ENCODE results near the gene NINJ2.
"Not testable (repeated sequence)": the region's sequence is repeated elsewhere in the genome, so short reads cannot be mapped to it uniquely, and the experiment has no call there.

DNA sequence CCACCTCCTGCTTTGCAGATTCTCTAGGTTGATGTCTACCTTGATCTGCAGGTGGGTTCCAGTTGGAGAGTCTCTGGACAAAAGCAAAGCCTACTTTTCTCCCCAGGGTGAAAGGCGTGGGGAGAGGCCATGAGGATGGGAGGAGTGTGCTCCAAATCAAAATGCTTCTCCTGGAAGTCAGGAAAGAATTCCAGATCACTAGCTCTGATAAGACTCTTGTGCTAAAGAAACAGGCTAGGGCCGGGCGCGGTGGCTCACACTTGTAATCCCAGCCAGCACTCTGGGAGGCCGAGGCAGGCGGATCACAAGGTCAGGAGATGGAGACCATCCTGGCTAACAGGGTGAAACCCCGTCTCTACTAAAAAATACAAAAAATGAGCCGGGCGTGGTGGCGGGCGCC lies 21.9 kb downstream of the NINJ2 start:
- TF ChIP-seq, protein P1, sequence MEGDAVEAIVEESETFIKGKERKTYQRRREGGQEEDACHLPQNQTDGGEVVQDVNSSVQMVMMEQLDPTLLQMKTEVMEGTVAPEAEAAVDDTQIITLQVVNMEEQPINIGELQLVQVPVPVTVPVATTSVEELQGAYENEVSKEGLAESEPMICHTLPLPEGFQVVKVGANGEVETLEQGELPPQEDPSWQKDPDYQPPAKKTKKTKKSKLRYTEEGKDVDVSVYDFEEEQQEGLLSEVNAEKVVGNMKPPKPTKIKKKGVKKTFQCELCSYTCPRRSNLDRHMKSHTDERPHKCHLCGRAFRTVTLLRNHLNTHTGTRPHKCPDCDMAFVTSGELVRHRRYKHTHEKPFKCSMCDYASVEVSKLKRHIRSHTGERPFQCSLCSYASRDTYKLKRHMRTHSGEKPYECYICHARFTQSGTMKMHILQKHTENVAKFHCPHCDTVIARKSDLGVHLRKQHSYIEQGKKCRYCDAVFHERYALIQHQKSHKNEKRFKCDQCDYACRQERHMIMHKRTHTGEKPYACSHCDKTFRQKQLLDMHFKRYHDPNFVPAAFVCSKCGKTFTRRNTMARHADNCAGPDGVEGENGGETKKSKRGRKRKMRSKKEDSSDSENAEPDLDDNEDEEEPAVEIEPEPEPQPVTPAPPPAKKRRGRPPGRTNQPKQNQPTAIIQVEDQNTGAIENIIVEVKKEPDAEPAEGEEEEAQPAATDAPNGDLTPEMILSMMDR (IDR thresholded peaks at IDR 0.05; ENCODE audit: low read depth, low read length) = not testable (repeated sequence)
- TF ChIP-seq EZH2phosphoT487 (IDR thresholded peaks at IDR 0.05; ENCODE audit: low read depth) = not testable (repeated sequence)

All from OCI-LY3 (cell line).